GM12892 (cell line): ENCODE results near the gene FAF1.
"Not testable (repeated sequence)": the region's sequence is repeated elsewhere in the genome, so short reads cannot be mapped to it uniquely, and the experiment has no call there.

Experiments
- POLR2A ChIP-seq: IDR thresholded peaks from 2 replicates; pipeline ENCODE4 v1.6.1; 2011; ENCODE audit warnings: low read depth, low read length, control low read depth
- POLR2AphosphoS5 ChIP-seq: IDR thresholded peaks from 2 replicates; pipeline ENCODE4 v1.6.1; 2011; ENCODE audit warnings: low read depth, low read length, control low read depth
- TAF1 ChIP-seq: IDR thresholded peaks from 2 replicates; pipeline ENCODE4 v1.6.1; 2011; ENCODE audit warnings: low read depth, mild to moderate bottlenecking, control low read depth, low read length, borderline replicate concordance

DNA sequence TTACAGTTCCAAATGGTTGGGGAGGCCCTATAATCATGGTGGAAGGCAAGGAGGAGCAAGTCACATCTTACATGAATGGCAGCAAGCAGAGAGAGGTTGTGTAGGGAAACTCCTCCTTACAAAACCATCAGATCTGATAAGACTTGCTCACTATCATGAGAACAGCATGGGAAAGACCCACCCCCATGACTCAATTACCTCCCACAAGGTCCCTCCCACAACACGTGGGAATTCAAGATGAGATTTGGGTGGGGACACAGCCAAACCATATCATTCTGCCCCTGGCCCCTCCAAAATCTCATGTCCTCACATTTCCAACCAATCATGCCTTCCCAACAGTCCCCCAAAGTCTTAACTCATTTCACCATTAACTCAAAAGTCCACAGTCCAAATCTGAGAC, 205.3 kb downstream of the FAF1 start:
- not testable (repeated sequence) for TF ChIP-seq POLR2AphosphoS5, POLR2A, TAF1
